SIG-M5 (cell line): Measurements from ENCODE around the gene PEF1.

Experiments
- DNase-seq: peaks from one replicate; lab custom pipeline; 2025; lab: John Stamatoyannopoulos, UW

PEF1 gene

DNA sequence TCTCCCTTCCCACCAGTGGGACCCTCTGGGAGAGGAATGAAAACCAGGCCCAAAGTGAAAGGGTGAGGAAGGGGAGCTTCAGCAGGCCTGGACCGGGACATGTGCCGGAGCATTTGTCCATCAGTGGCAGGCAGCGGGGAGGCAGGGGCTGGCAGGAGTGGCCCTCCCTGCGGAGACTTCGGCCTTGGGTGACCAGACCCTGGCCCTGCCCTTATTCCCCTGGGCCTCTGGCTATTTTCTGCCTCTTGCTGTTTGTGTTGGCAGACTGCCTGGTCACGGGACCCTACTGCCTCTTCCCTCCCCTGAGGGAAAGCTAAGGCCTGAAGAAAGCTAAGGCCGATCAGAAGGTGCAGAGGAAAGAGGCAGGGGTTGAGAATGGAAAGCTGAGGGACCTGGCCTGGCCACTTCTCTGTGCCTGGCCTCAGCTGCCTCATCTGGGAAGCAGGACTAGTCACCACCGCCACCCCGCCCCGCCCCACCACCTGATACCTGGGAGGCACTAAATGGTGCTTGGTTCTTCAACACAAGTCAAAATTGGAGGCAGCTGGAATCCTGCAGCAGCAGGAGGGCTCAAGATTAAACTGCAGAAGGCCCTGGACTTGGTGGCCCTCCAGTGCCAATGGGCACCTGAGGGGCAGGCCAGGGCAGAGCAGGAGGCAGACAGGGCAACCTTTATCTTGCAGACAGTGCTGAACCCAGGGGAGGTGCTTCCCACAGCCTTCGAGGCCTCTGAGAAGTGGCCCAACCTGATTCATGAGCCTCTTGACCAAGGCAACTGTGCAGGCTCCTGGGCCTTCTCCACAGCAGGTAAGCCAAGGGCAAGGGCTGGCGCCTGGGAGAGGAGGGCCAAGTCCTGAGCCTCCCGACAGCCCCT is 60.4 kb downstream of the PEF1 start:
- DNase-seq: no peak

DNA sequence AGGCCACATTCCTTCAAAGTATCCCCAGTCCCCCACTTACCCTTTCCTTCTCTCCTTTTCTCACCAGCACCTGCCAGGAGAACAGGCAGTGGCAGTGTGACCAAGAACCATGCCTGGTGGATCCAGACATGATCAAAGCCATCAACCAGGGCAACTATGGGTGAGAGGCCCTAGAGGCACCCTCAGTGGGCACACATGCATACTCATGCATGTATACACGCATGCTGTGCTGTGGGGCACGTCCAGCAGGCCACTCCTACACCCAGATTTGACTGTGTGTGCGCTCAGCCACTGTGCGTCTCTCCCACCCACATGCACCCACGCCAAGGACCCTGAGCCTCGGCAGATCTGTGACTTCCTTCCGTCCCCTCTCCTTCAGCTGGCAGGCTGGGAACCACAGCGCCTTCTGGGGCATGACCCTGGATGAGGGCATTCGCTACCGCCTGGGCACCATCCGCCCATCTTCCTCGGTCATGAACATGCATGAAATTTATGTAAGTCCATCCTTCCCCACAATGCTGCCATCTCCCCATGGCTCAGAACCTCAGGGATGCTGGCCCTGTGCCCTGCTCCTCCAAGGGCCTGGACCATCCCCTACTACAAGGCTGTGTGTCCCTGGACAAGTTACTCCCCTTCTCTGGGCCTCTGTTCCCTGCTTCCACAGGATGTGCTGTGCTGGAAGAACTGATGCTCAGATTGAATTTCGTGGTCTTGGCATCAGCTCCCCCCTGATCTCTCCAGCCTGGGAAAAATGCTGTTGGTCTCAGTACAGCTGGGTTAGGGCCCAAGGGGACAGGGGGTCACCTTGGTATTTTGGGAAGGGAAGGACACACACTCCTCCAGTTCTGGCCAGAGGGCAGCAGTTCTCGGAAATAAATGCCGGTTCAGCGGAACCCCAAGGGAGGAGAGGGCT is 61.3 kb downstream of the PEF1 start:
- DNase-seq: no peak

DNA sequence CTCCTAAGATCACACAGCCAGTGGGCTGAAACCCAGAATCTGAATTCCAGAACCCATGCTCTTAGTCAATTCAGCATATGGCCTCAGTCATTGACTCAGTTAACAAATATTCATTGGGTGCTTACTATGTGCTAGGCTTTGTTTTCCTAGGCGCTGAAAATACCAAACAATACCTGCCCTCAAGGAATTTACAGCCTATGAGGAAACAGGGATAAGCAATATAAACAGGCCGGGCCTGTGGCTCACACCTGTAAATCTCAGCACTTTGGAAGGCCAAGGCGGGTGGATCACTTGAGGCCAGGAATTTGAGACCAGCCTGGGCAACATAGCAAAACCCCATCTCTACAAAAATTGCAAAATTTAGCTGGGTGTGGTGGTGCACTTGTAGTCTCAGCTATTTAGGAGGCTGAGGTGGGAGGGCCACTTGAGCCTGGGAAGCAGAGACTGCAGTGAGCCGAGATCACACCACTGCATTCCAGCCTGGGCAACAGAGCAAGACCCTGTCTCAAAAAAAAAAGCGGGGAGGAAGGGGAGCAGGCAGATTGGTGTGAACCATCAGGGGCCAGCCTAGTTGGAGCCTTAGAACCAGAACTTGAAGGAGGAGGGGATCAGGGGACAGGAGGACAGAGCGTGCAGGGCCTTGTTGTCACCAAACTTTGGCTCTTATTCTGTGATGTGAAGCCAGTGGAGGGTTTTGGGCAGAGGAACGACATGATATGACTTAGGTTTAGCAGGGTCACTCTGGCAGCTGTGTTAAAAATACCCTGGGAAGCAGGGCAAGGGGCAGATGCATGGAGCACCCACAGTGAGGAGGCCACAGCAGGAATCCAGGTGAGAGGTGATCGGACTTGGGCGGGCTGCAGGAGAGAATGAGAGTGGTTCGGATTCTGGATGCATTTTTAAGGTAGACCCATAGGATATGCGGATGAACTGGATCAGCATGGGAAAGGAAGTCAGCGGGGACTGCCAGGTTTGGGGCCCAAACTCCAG is 62.6 kb downstream of the PEF1 start:
- no peak for DNase-seq

DNA sequence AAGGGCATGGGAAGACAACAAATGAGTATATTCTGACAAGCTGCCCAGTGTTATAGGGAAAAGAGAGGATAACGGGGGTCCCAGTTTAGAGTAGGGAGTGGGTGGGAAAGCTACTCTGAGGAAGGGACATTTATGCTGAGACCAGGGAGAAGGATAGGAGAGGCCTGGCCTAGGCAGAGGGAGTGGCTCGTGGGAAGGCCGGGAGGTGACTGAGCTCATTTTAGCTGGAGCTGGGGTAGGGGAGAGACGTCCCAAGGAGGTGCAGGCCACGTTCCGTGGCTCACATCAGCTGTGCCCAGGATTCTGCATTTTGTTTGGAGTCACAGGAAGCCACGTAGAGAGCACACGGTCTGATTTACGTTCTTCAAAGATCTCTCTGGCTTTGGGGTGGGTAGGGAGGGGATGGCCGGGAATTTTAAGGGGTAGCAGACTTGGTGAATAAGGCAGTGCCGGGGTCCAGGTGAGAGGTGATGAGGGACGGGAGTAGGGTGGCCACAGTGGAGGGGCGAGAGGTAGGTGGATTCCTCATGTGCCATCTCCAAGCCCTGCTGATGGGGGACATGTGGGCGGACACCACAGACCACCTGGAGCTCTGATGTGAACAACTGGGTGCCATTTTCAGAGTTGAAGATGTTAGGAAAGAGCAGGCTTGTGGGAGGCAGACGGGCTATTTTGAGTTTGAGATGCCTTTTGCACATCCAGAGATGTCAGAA is 63.6 kb downstream of the PEF1 start:
- DNase-seq: no peak

DNA sequence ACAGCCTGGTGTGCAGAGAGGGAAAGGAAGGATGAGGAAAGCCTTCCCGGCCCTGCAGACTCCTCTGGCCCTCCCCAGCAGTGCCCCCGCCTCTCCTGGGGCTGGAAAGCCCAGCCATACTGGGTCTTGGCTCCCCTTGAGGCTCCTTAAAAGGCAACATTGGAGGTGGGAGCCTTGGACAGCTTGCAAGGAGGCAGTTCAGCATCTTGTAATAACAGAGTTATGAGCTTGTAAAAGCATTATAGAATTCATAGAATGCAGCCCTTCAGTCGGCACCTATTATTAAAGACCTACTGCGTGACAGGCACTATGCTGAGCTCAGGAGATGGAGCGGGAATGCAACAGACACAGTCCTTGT is 64.2 kb downstream of the PEF1 start:
- DNase-seq: no peak
